CD4-positive, alpha-beta T cell treated with Interleukin-4 for 1 hour (primary cell): ENCODE measurements around the gene NOTCH2NLA.
"Not testable (repeated sequence)": the region's sequence is repeated elsewhere in the genome, so short reads cannot be mapped to it uniquely, and the experiment has no call there.

Source experiments
- DNase-seq, 2 donors: peaks; one replicate each; pipeline ENCODE4 v3.0.0-alpha.2; 2020 to 2022

NOTCH2NLA gene

DNA sequence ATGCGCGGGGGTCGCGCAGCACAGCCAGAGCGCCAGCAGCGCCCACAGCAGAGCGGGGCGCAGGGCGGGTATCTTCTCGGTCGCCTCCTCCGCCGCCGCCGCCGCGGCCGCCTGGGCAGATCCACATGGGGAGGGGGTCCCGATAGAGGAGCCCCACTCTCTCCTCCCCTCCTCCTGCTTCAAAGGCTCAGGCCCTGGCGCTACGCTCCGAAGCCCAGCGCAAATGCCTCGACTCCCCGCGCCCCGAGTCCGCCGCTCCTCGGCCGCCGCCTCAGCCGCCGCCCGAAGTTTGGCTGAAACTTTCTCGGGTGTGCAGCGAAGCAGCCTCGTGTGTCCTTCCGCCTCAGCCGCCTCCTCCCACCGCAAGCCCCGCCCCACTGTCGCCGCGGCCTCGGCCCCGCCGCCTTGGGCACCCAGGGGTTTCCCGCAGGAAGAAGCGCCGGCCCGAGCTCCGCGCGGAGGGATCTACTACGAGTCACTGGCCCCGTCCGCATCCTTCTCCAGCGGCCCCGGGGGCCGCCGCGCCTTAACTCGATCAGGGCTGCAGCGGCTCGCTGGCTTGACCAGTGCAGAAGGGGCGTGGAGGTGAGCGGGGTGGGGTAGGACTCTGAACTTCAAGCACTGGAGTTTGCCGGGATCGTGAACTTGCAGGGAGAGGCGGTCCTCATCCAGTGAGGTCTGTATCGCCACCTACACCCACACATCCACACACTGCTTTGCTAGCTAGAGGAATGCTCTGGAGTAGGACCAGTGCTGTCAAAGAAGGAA lies at the start of gene NOTCH2NLA:
Gene NOTCH2NLA, minus strand, starts transcription at position 312 of the 768 bp plus-strand sequence. CDS start 39,684 bp downstream, outside the sequence.
- DNase-seq: peak; percentile 20 to 64

DNA sequence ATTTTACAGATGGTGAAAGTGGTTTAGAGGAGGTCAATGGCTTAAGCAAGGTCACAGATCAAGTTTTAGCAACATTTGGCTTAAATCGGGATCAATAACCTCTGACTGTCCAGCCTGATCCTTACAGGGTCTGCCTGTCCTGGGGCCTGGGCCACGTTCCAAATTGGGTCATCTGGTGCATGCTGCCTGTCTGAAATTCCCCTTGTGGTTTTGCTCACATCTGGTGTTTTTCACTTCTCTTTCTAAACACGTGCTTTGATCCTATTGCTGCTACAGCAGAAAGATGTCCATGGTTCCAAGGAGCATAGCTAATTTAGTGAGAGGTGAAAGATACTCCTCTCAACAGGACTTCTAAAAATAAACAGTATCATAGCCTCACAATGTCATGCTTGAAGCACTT lies 49.5 kb upstream of the NOTCH2NLA start:
- not testable (repeated sequence) for DNase-seq

DNA sequence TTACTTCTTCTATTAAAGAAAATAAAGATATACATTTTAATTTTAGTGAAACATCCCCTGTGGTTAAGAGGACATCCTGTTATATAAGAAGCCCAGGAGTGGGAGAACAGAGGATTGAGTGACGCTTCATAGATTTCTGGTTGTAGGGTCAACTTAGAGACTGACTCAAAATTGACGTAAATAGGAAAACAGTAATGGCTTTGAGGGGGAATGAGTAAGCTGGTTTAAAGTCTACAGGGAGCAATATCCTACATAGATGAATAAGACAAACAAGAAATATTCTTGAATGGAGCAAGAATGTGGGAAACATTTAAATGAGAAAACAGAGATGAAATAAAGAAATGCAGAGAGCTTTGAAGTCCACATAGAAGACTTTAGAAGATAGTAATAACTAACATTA lies 48.3 kb upstream of the NOTCH2NLA start:
- DNase-seq: not testable (repeated sequence)

DNA sequence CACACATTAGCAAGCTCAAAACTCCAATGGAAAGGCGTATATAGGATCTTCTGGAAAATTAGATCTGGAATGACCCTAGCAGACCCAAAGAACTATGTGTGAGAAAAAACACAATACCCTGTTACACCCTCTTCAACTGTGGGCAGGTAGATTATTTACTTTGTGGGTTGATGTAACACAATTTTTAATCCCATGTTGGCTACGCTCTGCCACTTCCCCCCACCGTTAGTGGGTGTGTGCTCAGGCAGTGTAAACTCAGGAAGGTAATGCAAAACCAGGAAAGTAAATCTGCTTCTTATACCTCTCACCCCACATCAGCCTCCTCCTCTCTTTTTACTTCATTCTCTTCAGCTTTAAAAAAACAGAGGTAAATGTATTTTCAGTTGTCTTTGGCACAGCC lies 45.3 kb upstream of the NOTCH2NLA start:
- DNase-seq: not testable (repeated sequence)

DNA sequence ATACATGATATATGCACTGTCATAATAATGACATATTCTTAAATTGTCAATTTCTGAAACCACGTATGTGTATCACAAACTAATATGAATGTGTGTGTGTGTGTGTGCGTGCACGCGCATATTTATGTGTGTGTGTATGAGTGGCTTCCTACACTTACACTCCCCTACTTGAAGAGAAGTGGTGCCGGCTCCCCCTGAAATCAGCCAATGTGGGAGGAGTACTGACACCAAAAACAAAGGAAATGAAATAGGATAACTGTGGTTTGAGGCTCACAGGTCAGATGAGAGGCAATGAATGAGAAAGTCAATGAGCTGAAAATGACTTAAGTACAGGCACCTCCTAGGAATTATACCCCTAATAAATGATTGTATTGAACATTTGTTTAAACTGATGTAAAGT lies 44.4 kb upstream of the NOTCH2NLA start:
- not testable (repeated sequence) for DNase-seq

DNA sequence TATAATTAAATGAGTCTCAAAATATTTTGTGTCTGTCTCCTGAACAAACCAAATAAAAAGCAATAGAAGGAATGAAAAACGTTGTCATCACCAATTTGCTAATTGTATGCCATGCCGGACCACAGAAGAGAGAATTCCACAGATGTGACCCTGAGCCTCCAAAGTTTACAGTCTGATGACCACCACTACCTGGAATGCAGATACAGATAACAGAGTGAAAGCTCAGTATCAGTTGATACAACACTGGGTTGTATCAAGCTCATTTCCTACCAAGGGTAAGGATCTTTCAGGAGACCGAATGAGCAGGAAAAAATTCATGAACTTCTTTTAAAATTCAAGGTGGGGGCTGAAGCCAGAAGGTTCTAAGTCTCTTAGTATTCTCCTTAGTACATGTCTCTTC lies 43.9 kb upstream of the NOTCH2NLA start:
- not testable (repeated sequence) for DNase-seq

DNA sequence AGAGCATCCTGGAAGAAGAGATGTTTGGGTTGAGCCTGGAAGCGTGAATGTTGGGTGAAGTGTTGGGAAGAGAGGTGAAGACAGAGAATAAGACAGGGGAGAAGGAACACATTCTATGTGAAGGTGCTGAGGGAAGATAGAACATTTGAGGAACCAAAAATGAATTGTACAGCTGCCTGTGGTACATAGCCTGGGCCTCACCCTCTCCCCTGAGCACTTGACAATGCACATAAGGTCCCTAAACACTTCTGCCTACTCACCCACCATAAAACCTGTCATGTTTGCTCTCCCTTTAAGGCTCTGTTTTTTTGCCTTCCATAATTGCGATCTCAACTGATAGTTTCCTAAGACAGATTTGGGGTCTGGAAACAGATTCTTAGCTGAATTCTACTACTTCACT lies 43.2 kb upstream of the NOTCH2NLA start:
- DNase-seq: not testable (repeated sequence)

DNA sequence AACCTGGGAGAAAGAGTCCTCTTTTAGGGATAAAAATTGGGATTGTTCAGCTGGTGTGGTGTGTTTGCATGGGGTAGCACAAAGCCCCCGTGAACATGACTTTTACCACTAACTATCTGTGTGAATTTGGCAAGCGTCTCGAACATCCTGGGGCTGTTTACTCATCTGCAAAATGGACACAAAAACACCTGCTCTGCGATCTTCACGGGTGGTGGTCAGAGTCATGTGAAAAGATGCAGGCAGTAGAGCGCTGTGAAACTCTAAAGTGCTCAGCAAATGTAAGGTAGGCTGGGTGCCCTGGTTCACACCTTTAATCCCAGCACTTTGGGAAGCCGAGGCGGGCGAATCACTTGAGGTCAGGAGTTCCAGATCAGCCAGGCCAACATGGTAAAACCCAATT lies 41.3 kb upstream of the NOTCH2NLA start:
- not testable (repeated sequence) for DNase-seq

DNA sequence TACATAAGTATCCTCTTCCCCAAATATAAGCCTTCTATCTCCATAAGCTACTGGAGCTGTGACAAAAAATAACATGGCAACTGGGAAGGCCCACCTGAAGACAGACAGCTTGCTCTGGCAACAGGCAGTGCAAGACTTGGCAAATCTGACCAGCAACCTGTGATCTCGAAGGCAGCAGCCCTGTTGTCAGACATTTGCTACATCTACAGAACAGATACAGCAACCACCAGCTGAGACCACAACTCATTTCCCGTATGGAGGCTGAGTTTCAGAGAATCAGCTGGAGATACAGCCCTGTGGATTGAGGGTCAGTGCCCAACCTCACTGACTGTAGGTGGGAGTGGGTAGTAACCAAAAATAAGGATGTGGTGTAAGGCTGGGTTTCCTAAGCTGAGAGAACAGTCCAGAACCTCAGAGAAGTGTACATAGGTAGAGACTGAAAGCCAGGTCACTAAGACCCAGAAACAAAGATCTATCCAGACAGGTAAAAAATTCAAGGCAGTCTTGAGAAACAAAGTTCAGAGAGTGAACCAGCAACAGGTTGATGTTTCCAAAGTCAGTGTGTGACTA lies 37.4 kb upstream of the NOTCH2NLA start:
- not testable (repeated sequence) for DNase-seq

DNA sequence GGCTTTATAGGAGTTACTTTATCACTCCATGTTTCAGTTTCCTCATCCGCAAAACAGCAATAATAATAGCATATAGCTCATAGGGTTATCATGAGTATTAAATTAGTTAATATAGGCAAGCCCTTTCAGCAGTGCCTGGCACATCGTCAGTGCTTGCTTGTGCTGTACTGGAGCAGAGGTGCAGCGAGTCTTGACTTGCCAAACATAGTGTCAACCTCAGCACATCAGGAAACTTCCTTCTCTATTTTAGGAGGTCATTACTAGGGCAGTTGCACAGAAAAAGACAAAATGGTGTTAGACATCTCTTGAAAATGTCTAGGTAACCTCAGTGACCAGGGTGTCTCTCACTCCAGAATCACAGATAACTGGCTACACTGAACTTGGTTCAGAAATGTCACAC lies 35.9 kb upstream of the NOTCH2NLA start:
- not testable (repeated sequence) for DNase-seq

DNA sequence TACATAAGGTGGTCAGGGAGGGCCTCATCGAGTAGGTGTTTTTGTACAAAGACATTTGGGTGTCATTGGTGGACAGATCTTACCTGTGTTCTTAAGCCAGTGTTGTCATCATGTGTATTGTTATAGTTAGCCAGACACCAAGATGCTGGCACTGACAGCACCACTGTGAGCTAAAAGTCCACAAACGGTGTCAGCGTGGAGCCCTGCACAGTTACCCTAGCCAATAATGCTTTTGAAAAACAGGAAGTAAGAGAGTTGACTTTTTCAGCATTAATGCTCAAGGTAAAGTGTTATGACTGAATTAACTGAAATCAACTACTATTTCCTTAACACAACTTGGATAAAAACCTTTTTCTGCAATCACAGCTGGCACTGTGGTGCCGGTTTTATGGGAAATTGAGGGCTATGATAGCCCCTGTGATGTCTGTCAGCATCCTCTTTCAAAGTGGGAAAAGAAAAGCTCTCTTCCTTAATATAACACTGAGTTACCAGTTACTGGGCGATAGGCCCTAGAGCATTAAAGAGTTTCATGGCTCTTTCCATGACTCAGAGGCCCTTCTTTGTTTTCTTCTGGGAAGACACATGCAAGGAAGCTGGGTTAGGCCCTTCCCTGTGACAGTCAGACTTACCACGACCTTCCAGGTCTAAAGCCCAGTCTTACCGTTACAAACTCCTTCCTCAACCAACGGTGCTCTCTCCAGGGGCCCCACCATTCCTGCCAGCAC lies 31.3 kb upstream of the NOTCH2NLA start:
- DNase-seq: not testable (repeated sequence)

DNA sequence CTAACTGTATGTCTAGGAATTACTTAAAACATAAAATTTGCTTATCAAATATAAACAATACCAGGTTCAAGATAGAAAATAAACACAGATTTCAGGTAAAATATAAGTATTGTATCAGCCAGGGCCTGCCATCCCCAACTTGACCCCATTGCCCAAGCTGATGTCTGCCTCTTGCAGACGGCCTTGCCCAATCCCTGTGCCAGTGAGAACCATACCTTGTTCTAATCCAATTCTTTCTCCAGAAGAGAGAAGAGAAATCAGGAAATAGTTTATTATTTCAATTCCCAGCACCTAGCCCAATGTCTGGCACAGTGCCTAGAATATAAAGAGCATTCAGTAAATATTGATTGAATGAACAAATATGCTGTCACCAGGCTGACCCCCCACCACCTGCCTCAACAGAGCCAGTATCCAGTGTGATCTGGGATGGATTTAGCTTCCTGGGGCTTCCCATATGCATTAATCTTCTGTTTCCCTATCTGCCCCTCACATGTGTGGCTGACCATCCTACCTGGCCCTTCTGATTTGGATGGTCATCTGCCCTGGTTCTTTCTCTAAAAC lies 29.3 kb upstream of the NOTCH2NLA start:
- DNase-seq: not testable (repeated sequence)

DNA sequence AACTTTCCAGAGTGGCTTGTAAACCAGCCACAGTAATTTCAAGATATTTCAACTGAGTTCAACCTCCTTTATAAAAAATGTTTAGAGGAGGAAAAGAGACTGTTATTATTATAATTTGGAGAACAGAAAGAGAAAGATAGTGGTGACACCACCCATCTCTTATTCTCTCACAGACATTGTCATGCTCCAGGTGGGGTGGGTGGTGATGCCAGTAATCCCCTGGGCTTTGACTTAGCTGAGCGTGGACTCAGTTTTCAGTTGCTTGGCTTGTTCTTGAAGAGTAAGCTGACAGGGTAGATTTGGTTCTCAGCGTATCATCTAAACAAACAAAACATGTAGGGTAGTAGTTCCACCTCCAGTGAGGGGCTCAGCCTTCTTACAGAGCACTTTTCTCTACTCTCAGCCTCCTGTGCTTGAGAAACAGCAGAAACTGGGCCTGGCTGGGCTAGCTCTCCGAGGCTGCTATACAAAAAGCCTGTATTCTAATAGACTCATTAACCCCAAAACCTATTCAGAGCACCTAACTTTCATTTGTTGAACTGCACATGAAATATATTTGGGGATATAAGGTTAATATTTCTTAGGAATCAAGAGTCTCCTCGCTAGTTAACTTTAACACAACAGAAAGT lies 25.9 kb upstream of the NOTCH2NLA start:
- DNase-seq: not testable (repeated sequence)

DNA sequence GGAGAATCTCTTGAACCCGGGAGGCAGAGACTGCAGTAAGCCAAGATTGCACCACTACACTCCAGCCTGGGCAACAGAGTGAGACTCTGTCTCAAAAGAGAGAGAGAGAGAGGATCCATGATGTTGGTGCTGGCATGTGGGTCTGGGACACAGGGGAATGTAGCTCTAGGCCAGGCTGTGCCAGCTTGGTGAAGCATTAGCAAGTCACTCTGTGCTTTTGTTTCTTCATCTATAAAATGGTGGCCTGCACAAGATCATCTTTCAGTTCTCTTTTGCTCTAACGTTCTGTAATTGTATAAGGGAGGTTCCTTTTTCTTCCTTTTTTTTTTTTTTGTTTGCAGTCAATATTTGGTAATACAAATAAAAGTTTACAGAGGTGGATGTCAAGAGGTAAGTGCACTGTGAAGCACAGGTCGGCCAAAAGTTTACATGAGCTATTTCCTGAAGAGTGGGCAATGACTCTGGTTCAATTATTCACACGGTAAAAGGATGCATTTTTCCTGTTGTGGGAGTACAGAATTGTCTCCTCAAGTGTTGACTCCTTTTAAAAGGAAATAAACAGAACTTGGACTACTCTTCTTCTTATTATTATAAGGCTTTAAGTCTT lies 24.5 kb upstream of the NOTCH2NLA start:
- not testable (repeated sequence) for DNase-seq

DNA sequence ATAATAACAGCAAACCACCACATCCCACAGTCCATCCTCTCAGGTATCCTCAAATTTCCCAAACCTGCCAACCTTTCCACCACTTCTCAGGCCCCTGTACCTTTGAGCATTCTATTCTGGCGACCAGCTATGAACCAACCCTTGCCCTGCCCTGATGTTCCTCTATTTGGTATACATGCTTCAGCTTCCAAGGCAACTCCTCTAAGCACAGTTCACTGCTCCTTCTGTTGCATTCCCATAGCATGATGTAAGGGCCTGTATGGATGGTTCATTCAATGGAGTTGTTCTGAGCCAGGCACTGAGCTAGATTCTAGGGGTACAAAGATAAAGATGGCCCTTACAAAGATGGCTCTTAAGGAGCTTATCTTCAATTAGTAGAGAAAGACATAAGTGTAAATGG lies 22.7 kb upstream of the NOTCH2NLA start:
- DNase-seq: not testable (repeated sequence)

DNA sequence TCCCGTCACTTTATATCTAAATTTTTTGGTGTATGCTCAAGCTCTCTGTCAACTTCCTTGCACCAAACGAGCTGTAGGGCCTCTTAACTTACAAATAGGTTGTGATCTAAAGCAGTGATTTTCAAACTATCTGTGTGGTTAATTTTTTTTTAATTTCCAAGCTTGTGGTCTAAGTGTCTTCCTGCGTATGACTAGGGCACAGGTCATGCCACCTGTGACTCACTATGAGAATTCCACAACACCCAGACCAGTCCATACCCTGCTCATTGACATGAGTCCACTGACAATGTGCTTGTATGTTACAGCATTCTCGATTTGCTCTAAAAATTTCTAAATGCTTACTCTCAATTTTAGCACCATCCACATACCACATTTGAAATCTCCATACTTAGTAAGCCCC lies 19.8 kb upstream of the NOTCH2NLA start:
- DNase-seq: not testable (repeated sequence)

DNA sequence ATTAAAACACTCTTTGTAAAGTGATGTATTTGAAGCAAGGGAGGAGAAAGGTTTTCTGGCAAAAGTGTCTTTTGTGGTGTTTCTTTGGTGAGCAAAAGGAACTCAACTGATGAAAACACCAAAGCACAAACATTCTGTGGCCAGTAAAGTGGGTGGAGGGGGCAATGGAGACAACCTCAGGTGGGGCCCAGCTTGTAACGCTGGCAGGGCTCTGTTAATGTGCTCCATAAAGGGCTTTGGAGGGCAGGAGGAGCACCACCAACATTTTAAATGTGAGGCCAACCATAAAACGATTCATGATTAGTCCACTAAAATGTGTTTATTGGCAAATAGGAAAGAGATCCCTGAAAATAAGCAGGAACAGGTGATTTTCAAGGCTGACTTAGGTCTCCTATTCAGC lies 7.8 kb upstream of the NOTCH2NLA start:
- DNase-seq: not testable (repeated sequence)

DNA sequence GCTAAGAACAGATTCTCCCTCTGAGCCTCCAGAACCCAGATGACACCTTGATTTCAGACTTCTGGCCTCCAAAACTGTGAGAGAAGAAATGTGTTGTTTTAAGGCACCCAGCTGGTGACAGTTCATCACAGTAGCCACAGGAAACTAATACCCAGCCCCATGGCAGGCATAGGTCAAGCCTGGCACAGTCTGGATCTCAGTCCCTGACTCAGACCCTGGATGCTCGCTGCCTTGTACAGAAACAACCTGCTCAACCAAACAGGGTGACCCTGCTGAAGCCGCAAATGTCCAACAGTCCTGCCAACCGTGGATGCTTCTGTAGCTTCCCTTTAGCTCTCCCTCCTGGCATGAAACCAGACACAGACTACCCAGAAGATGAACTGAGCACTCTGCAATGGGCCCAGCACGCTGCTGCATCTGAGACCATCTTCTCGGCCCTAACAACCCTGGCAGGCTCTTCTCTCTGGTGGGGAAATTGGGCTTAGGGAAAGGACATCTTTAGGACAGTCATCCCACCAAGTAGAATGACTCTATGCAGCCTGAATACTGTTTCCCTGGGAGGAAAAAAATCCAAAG lies 7.3 kb upstream of the NOTCH2NLA start:
- DNase-seq: not testable (repeated sequence)

DNA sequence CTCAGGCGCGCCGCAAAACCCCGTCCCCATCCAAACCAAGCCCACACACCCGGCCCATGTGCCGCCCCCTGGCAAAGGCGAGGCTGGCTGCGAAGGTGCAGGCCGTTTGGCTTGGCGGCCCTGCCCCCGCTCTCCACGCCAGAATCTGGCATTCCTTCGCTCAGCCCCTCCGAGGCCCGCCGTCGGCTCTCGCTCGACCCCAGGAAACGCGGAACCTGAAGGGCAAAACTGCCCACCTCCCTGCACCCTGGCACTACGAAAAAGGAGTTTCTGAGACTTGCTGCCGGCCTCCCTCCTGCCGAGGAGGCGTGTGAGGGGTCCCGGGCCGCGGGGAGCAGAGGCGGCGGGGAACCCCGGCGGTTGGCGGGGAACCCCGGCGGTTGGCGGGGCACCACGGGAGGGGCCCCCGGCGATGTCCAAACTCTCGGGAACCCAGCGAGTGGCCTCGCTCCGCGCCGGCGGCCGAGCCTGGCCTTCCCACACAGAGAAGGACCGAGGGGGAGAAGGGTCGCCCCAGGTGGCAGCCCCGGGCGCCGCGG lies 608 bp downstream of the NOTCH2NLA start:
- DNase-seq: peak in 1 of 2 donors; percentile 15

DNA sequence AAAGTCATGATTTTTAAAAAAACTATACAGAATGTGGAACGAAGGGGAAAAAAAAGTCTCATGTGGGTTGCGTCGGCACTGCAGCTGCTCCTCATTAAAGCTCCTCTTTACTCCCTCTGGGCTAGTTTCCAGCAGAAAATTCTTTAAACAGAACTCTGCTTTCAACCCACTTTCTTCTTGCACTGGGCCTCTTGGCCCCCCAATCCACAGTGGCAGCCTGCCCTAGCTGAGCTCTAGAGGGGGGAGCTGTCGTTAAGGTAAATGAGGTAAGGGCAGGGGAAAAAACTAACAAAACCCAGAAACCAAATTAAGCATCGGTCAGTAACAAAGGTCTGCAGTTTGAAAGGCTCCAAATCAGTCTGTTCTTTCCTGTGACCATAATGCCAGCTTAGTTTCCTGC lies 54.3 kb downstream of the NOTCH2NLA start:
- not testable (repeated sequence) for DNase-seq

DNA sequence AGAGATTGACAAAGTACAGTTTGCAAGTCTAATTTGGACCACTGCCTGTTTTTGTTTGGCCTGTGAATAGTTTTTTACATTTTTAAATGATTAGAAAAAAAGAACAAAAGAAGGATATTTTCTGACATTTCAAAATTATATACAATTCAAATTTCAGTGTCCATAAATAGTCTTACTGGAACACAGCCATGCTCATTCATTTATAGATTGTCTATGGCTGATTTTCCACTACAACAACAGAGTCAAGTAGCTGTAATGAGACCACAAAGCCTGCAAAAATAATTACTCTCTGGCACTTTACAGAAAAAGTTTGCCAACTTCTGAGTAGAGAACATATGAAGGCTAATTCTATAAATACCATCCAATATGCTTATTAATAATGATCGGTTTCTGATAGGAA lies 61.1 kb downstream of the NOTCH2NLA start:
- DNase-seq: not testable (repeated sequence)

DNA sequence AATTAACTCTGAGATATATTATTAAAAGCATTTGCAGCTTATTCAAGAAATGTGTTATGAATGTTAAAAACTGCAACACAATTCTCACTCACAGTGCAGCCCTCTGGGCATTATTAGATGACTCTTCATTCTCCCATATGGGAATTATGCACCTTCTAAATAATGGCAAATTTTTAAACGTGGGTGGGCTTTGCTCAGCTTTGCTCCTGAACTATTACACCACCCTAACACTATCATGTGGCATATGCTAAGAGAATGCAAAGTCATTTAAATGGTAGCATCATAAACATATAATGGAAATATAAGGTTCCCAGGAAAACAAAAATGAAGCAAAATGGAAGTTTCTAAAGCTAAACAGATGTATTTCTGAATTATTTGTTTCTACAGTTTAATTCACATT lies 61.5 kb downstream of the NOTCH2NLA start:
- not testable (repeated sequence) for DNase-seq
